Ishikawa (cell line): ENCODE measurements around the gene DCBLD1.

ENCODE experiments used
- CEBPB ChIP-seq: IDR thresholded peaks from 2 replicates; pipeline ENCODE4 v1.6.1; 2012
- CREB1 ChIP-seq: IDR thresholded peaks from 2 replicates; pipeline ENCODE4 v1.6.1; 2012; ENCODE audit warnings: low read depth
- EGR1 ChIP-seq: IDR thresholded peaks from 2 replicates; pipeline ENCODE4 v1.6.1; 2012
- EP300 ChIP-seq: IDR thresholded peaks from 2 replicates; pipeline ENCODE4 v1.6.1; 2012; ENCODE audit warnings: borderline replicate concordance
- FOXM1 ChIP-seq: IDR thresholded peaks from 2 replicates; pipeline ENCODE4 v1.6.1; 2012; ENCODE audit warnings: low read depth, borderline replicate concordance
- MAX ChIP-seq: IDR thresholded peaks from 2 replicates; pipeline ENCODE4 v1.6.1; 2012
- NFIC ChIP-seq: IDR thresholded peaks from 2 replicates; pipeline ENCODE4 v1.6.1; 2012
- RAD21 ChIP-seq: IDR thresholded peaks from 2 replicates; pipeline ENCODE4 v1.6.1; 2012; ENCODE audit warnings: low read depth
- REST ChIP-seq: IDR thresholded peaks from 2 replicates; pipeline ENCODE4 v1.6.1; 2012; ENCODE audit warnings: low read depth, mild to moderate bottlenecking
- TAF1 ChIP-seq: IDR thresholded peaks from 2 replicates; pipeline ENCODE4 v1.6.1; 2012; ENCODE audit warnings: low read depth, mild to moderate bottlenecking
- TCF12 ChIP-seq: IDR thresholded peaks from 2 replicates; pipeline ENCODE4 v1.6.1; 2012; ENCODE audit warnings: low read depth
- TEAD4 ChIP-seq: IDR thresholded peaks from 2 replicates; pipeline ENCODE4 v1.6.1; 2012
- USF1 ChIP-seq: IDR thresholded peaks from 2 replicates; pipeline ENCODE4 v1.6.1; 2012
- YY1 ChIP-seq: IDR thresholded peaks from 2 replicates; pipeline ENCODE4 v1.6.1; 2012; ENCODE audit warnings: low read depth
- ZBTB7A ChIP-seq: IDR thresholded peaks from 2 replicates; pipeline ENCODE4 v1.6.1; 2012; ENCODE audit warnings: low read depth

The DCBLD1 gene

GRCh38 chr6:117473401-117473800 is 9.1 kb upstream of the DCBLD1 start:
- TF ChIP-seq TCF12 (no peak), TAF1 (no peak), REST (no peak), EGR1 (no peak), CEBPB (no peak), CREB1 (no peak), TEAD4 (no peak), MAX (no peak), NFIC (no peak), USF1 (no peak), RAD21 (no peak), FOXM1 (no peak), EP300 (no peak), YY1 (no peak), ZBTB7A (no peak)

- TF ChIP-seq RAD21, result peak; percentile 46
- TF ChIP-seq FOXM1, result no peak
Observed at GRCh38 chr6:117477988-117478852, 4.3 kb upstream of the DCBLD1 start.

GRCh38 chr6:117478853-117479231 is 3.6 kb upstream of the DCBLD1 start:
- TF ChIP-seq MAX, result no peak

- TF ChIP-seq CREB1 (no peak), FOXM1 (no peak), CEBPB (no peak)
Observed at GRCh38 chr6:117480651-117481050, 1.8 kb upstream of the DCBLD1 start.

- TF ChIP-seq ZBTB7A, result no peak
- TF ChIP-seq FOXM1, result no peak
- TF ChIP-seq TCF12, result no peak
- no peak for TF ChIP-seq CEBPB
- no peak for TF ChIP-seq EP300
- no peak for TF ChIP-seq USF1
- no peak for TF ChIP-seq TAF1
- TF ChIP-seq RAD21, result no peak
- TF ChIP-seq MAX, result no peak
- TF ChIP-seq REST, result no peak
Observed at GRCh38 chr6:117481278-117481925, 1.1 kb upstream of the DCBLD1 start.

GRCh38 chr6:117481926-117482239 is 591 bp upstream of the DCBLD1 start:
- no peak for TF ChIP-seq TCF12
- TF ChIP-seq FOXM1, result no peak
- no peak for TF ChIP-seq EP300
- TF ChIP-seq EGR1, result no peak
- no peak for TF ChIP-seq REST
- TF ChIP-seq TAF1, result no peak
- no peak for TF ChIP-seq YY1
- no peak for TF ChIP-seq ZBTB7A
